Stimulated activated CD8-positive, alpha-beta memory T cell treated with anti-CD3 and anti-CD28 coated beads, Interleukin-7, amount 100 ng/mL, for 48 hours (primary cell): ENCODE results near the gene NEO1.
"Not testable (repeated sequence)": the region's sequence is repeated elsewhere in the genome, so short reads cannot be mapped to it uniquely, and the experiment has no call there.

ENCODE experiments used
- DNase-seq, 2 donors: peaks; one replicate each; pipeline ENCODE4 v3.0.0-alpha.2; 2020; ENCODE audit warnings: low read depth in 1 of 2; ENCODE audit errors: extremely low read depth in 1 of 2

NEO1 gene

DNA sequence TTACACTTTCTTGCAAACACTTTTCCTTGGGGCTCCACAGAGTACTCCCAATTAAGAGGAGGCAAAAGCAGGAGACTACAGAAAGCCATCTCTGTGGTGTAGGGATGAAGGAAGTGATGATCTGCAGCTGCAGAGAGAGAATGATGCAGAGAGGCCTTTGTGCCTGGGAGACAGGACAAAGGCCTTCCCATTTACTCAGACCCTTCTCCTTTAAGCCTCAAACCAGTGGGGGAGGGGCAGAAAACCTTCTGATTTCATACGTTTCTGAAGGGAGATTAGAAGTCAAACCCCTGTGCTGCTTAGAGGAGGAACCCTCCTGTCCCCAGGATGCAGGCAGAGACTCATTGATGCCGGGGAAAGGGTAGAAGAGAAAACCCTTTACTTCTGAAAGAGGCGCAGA, 130.8 kb downstream of the NEO1 start:
- no peak for DNase-seq

DNA sequence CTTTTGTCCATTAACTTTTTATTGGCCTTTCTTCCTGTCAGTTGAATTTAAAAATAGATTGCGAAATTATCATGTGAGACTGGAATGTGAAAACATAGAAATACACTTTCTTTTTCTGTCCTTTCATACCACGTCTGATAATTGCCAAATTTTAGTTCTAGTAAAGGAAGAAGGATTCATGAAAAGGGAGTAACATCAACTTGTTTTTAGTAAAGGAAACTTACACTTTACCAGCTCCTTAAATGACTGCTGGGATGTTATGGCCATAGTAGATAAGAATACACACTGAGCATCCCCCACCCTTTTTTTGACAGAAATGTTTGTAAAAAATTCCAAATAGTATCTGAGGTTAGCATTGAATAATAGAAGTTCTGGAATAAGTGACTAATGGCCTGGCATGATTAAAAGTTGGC, 137.9 kb downstream of the NEO1 start:
- no peak for DNase-seq

DNA sequence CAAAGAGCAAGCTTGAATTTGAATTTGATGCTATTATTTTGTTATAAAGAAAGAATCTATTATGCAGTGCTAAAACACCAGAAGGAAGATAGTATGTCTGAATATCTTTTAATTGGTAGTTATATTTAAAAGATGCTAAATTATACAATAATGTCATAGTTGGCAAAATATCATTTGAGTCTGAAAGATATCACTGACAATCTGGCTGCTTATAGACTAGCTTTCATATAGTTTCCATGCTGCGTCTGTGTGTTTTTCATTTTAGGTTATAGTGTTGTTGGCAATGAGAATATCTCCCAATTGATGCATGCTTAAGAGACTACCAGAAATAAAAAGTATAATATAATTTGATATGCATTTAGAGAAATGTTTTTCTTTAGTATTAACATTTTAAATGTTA, 142.9 kb downstream of the NEO1 start:
- DNase-seq = no peak

DNA sequence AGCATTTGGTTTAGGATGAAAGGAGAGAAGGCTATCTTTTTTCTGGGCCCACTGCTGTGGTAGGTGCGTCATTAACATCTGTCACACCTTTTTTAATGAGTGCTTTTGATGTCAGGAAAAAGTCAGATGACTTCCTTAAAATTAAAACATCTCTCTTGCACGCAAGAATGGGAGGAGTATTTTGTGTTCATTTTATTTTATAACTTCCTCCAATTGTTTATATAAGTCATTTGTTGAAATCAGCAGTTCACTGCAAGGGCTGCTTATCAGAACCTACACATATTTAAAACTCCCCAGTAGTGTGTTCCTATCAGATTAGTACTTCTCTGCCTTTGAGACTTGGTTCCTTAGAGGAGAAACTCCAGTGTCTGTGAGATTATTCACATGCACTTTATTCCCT, 143.8 kb downstream of the NEO1 start:
- no peak for DNase-seq

DNA sequence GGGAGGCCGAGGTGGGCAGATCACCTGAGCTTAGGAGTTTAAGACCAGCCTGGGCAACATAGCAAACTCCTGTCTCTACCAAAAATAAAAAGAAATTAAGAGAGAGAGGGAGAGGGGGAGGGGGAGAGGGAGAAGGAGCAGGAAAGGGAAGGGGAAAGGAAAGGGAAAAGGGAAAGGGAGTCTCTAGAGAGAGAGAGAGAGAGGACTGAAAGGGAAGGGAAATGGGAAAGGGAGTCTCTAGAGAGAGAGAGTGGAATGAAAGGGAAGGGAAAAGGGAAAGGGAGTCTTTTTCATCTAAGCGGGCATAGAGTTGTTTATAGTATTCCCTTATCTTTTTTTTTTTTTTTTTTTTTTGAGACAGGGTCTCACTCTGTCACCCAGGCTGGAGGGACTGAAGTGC, 148.1 kb downstream of the NEO1 start:
- no peak for DNase-seq

DNA sequence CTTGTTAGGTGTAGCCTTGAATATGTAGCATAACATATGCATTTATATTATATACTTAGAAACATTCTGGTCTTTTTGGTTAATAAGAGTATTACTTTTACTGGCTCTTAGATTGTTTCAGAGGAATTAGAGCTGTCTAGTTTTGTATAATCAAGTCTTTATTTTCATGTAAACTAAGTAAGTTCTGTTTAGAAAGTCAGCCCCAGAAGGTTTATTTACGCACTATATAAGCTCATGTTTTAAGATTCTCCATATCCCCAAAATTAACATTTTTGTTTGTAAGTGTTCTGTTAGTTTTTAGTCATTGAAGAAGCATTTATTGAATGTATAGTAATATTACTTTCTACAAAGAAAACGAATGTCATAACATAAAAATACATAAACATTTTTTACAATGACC, 158.4 kb downstream of the NEO1 start:
- DNase-seq = no peak

DNA sequence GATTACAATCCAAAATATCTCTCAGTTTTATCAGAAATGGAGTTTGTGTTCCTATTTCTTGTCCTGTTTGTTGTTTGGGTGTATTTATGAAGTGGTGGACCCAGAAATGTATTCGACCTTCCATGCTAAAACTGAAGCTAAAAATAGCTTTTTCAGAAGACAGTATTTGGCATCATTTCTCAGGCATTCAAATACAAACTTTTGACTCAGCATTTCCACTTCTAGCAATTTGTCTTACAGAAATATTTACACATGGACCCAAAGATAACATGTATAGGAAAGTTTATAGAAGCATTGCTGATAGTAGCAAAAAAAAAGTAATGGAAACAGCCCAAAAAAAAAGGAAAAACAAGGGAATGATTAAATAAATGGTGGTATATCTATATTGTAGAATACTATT, 160.2 kb downstream of the NEO1 start:
- no peak for DNase-seq

DNA sequence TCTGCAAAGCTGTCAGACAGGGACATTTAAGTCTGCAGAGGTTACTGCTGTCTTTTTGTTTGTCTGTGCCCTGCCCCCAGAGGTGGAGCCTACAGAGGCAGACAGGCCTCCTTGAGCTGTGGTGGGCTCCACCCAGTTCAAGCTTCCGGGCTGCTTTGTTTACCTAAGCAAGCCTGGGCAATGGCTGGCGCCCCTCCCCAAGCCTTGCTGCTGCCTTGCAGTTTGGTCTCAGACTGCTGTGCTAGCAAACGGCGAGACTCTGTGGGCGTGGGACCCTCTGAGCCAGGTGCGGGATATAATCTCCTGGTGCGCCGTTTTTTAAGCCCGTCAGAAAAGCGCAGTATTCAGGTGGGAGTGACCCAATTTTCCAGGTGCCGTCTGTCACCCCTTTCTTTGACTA, 169.2 kb downstream of the NEO1 start:
- DNase-seq = not testable (repeated sequence)

DNA sequence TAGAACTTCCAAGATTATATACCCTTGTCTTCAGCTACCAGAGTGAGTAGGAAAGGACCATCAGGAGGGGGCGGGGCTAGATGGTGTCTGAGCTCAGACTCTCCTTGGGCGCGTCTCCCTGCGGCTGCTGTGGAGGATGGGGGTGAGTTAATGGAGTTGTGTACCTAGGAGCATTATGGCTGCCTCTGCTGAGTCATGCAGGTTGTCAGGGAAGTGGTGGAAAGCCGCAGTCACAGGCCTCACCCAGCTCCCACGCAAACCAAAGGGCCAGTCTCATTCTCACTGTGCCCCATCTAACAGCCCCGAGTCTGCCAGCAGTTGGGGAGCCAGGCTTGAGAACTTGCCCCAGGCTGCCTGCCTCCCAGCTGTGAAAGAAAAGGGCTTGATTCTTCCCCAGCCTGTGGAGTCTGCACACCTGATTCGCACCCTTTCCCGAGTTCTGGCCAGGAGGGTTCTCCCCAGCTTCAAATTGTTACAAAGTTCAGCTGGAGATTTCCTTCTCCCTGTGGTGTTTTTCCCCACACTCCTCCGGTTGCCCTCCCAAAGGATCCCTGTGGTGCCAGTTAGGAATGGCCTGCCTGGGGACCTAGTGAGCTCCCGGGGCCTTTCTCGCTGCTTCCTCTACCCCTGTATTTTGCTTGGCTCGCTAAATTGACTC, 173.2 kb downstream of the NEO1 start:
- peak; percentile 29 to 44 for DNase-seq

DNA sequence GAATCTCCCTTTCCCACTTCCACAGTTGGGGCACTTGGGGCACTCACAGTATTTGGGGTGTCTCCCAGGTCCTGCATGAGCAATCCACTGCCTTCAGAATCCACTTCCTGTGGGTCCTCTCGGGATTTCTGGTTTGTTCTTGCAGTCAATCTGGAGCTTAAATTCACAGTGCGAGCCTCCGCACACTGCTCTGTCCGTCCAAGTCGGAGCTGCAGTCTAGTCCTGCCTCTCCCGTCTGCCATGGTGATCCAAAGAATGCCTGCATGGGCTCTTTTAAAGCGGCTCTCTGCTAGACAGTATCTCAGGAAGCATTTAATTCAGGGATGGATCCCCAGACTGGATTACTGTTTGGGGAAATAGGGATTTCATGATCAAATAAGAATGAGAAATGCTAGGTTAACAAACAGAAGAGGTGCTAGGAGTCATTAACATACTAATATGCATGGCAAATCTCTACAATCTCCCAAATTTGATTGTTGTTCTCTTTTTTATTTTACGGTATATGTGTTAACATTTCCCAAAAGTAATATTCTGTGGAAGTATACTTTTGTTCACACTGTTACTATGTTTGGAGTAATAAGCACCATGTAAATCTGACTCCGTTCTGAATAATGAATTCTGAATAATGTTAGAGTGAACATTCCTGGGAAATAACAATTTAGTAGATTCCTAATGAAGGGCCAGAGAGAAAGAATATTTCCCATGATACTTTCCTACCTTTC, 174.0 kb downstream of the NEO1 start:
- DNase-seq = no peak

DNA sequence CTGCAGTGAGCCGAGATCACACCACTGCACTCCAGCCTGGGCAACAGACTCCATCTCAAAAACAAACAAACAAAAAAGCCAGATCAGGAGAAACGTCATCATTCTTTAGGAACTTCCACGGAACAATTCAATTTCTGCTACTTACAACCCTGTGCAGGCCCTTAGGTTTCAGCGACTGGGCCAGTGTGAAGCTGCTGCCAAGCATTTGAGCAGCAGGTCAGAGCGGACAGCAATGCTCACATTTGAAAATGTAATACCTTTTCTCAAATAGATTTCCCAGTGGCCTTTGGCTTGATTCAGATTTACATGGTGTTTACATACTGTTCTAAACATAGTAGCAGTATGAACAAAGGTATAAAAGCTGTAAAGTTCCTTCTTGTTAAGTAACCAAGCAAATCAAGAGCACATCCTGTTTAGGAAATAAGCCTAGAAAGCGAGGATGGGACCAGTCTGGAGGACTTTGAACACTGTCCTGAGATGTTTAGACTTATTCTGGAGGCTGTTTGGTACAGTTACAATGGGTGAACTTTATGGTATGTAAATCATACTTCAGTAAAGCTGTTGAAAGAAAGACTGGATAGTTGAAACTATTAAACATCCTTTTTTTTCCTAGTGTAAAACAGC, 175.3 kb downstream of the NEO1 start:
- DNase-seq = no peak

DNA sequence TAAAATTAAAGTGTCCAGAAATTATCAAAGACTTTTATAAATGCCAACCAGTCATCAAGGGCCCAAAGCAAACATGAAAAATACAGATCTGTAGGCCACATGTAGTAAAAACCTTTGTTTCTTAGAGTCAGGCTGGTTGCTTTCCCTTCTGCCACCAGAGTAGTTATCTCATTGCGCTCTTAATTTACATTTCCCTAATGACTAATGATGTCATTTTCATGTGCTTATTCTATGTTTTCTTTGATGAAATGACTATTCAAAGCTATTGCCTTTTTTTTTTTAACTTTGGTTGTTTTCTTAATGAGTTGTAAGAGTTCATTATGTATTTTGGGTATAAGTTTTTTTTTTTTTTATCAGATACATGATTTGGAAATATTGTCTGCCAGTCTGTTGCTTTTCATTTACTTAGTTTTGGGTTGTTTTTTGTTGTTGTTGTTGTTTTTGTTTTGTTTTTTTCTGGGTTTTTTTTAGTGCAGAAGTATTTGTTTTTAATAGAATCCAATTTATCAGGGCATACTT, 175.9 kb downstream of the NEO1 start:
- DNase-seq = no peak

DNA sequence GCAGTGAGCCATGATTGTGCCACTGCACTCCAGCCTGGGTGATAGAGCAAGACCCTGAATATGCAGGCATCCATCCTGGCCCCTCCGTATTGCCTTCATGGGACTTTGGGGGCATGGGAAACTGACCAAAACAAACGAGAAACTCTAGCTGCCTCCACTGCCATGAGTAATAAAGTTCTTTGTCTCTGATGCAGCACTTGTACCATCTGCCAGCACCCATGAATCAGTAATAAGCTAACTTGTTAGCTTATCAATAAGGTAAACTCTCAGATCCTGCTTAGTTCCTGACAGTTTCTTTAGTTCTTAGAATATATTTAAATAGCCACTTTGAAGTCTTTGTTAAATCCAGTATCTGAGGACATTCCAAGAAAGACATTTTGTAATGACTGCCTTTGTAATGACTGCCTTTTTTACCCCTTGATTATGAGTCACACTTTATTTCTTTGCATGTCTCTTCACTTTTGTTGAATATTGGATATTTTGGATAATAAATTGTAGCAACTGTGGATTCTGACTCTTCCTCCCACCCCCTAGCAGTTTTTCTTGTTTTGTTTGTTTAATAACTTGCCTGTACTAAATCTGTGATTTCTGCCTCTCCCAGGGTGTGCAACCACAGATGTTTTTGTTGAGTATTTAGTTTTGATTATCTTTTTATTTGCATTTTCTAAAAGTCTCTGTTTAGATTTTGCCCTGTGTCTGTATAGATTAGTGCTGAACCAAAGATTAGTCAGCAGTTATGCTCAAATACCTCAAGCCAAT, 179.6 kb downstream of the NEO1 start:
- DNase-seq = no peak

DNA sequence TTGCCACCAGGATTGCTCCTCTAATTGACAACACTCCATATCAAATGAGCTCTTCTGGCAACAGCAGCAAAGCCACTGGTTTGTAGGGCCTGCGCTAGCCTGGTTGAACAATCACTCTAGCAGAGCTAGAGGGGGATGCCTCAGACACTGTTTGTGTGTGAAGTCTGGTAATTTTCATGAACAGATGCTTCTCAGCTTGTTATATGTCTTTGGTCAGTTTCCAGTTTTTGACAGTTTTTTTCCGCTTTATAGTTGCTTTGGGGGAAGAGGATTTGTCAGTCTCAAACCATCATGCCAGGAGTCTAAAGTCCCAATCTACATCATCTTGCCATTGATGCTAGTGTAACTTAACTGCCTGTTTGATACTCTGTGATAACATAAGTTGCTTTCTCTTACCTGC, 180.5 kb downstream of the NEO1 start:
- no peak for DNase-seq

DNA sequence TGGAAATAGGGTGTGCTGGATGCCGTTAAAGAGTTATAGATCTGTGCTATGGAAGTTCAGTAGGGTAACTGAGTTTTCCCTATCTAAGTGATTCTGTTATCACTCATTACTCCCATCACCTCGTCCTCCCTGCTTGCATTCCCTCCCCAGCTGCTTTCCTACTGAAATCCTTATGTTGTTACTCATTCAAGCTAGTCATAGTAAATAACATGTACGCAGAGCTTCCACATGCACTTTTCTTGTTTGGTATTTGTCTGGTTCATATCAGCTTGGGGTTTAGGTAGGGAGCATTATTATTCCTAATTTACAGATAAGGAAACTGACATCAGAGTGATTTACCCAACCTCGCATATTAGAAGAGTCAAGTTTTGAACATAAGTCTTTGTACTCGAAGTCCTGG, 181.4 kb downstream of the NEO1 start:
- DNase-seq = no peak

DNA sequence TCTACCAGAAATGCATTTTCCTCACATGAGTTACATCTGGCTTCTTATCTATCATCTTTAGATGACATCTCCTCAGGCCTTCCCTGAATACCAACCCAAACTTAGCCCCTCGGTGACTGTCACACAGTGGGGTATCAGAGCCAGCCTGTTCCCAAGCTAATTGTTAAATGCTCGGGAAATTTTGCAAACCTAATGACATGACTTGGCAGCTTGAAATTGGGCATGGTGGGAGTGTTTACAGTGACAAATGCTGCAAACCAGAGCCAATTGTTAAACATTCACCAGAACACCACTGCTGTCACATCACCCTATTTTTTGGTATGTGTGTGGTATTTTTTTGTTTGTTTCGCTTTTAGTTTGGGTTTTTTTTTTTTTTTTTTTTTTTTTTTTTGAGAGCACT, 185.6 kb downstream of the NEO1 start:
- DNase-seq = no peak

DNA sequence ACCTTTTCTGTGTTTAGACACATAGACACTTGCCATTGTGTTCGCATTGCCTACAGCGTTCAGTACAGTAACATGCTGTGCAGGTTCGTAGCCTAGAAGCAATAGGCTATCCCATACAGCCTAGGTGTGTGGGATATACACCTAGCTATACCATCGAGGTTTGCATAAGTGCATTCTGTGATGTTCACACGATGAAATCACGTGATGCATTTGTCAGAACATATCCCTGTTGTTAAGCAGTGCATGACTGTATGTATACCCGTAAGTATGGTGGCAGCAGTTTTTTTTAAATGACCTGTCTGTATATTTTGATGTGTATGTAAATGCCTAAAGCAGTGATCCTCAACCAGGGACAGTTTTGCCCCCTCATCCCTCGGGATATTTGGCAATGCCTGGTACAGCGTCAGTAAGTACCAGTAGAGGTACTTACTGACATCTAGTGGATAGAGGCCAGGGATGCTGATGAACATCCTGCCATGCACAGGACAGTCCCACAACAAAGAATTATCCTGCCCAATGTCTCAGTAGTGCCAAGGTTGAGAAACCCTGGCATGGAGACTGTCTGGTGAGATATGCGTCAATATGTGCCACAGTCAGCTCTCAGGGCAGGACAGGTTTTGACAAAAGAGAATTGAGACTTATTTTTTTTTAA, 187.4 kb downstream of the NEO1 start:
- DNase-seq = no peak

DNA sequence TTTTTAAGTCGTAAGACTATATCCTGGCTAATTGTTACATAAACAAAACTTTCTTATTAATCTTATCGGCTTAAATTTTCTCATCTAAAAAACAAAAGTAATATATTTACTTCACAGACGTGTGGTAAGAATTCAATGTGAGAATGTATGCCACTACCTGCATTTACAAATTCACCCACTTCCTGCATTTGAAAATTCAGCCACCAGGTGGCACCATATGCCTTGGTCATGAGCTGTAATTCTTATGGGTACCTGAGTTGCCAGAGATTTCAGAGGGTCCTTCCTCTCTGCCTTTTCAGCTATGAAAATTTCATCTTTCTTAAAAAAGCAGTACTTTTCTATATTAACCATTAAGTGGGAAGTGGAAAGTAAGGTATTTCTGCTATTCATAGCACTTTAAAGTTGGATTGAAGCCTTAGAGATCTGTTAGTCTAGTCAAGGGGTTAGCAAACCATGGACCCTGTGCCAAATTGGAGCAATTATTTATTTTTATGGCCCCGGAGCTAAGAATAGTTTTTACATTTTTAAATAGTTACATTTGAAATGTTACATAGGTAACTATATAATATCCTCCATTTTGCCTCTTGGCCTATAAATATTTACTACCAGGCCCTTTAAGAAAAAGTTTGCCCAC, 188.7 kb downstream of the NEO1 start:
- DNase-seq = peak; percentile 16 to 47

DNA sequence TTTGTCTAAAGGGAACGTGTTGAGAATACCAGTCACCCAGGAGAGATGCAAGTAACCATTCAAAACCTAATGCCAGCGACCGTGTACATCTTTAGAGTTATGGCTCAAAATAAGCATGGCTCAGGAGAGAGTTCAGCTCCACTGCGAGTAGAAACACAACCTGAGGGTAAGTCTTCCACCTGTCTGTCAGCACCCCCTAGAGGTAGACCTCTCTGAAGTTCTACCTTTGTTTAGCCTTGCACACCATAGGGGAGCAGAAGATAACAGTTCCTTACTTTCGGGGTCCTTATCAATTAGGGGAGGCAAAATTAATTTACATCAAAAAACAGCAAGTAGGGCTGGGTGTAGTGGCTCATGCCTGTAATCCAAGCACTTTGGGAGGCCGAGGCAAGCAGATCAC, 192.1 kb downstream of the NEO1 start:
- no peak for DNase-seq

DNA sequence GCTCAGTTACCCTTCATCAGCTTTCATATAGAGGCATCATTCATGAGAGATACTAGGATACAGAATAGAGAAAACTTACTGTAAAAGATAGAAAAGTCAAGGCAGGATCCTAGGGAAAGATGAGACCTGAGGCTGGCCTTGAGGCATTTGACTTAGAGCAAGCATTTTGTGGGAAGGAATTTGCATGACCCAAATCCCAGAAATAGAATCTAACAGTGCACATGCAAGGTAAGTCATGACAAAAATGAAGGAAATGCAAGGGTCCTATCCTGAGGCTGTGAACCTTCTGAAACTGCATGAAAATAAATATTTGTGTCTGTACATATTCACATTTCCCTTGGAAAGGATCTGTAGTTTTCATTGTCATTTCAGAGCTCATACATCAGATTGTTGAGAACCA, 194.2 kb downstream of the NEO1 start:
- no peak for DNase-seq
